Esophagus muscularis mucosa (tissue), 3 donors: ENCODE measurements around the gene MBD5.

Experiments used
- CTCF ChIP-seq, 3 experiments: fragments of 200-600 bp in 2 of 3; fragments of 450-650 bp in 1 of 3; sonication (generic) in 2 of 3; IDR thresholded peaks; one replicate each; pipeline ENCODE4 v1.5.1; 2017 to 2019; ENCODE audit warnings: antibody characterized with exemption in 3 of 3, mild to moderate bottlenecking in 2 of 3, moderate library complexity in 1 of 3
- POLR2AphosphoS5 ChIP-seq, 2 donors: sonication (generic); formaldehyde crosslinking; IDR thresholded peaks; one replicate each; pipeline ENCODE4 v1.6.1; 2017; ENCODE audit warnings: antibody characterized with exemption in 2 of 2

GRCh38 chr2:148450531-148450930, 429.6 kb downstream of the MBD5 start:
- no peak for TF ChIP-seq CTCF (IDR thresholded peaks at IDR 0.05)
- no peak for TF ChIP-seq POLR2AphosphoS5 (IDR thresholded peaks at IDR 0.05)
